Mesodermal cell (in vitro differentiated cells): ENCODE measurements around the gene ADRA1B.

Experiments
- H3K27ac ChIP-seq: 2 replicates; pipeline ENCODE4 v1.7.0; 2013; ENCODE audit warnings: mild to moderate bottlenecking, low read depth, low read length, moderate library complexity; ENCODE audit not compliant: severe bottlenecking
- H3K36me3 ChIP-seq: 2 replicates; pipeline ENCODE4 v1.7.1; 2013; ENCODE audit warnings: mild to moderate bottlenecking, low read length, moderate library complexity; ENCODE audit not compliant: control insufficient read depth, insufficient read depth
- H3K4me1 ChIP-seq: one replicate; pipeline ENCODE4 v1.7.1; 2013; ENCODE audit warnings: mild to moderate bottlenecking, low read length; ENCODE audit not compliant: insufficient read depth, control insufficient read depth, poor library complexity, severe bottlenecking
- H3K4me3 ChIP-seq: 2 replicates; pipeline ENCODE4 v1.7.0; 2013; ENCODE audit warnings: low read length, control low read depth, mild to moderate bottlenecking; ENCODE audit not compliant: insufficient read depth, poor library complexity, severe bottlenecking; ENCODE audit errors: extremely low read depth
- H3K9me3 ChIP-seq: 2 replicates; pipeline ENCODE4 v1.7.1; 2013; ENCODE audit warnings: mild to moderate bottlenecking, low read length, moderate library complexity; ENCODE audit not compliant: control insufficient read depth
- whole genome bisulfite sequencing, 2 experiments: methylation state at CpG; one replicate each; pipeline ENCODE4 v1.1.5; 2013; ENCODE audit warnings: missing lambda C conversion rate in 2 of 2; ENCODE audit not compliant: insufficient coverage in 2 of 2; 5-methylcytosine and 5-hydroxymethylcytosine counted together

Gene ADRA1B

GRCh38 chr5:160018945-160019625 lies 102.8 kb downstream of the ADRA1B start:
- no CpG with 5 or more reads among the region's 2 CpGs for WGBS, 2 experiments
- Histone ChIP-seq H3K4me3 (no peak overlapping the region), H3K9me3 (no peaks in the 10 kb centered on the region), H3K27ac (no peak overlapping the region), H3K36me3 (peaks cover 32% of the 10 kb centered on the region), H3K4me1 (no peaks in the 10 kb centered on the region)

- peaks cover 36% of the 10 kb centered on the region for H3K36me3 ChIP-seq
These were observed 104.0 kb downstream of the ADRA1B start for GRCh38 chr5:160020266-160020770.

GRCh38 chr5:160020964-160021363 lies 104.7 kb downstream of the ADRA1B start:
- H3K27ac ChIP-seq: no peak overlapping the region
- H3K9me3 ChIP-seq: no peaks in the 10 kb centered on the region
- H3K36me3 ChIP-seq: peaks cover 34% of the 10 kb centered on the region
- H3K4me1 ChIP-seq: no peaks in the 10 kb centered on the region
- H3K4me3 ChIP-seq: no peak overlapping the region
- 89 to 94% methylated on average over 4 of the region's 4 CpGs for WGBS, 2 experiments

More at GRCh38 chr5:160020266-160020770, 104.0 kb downstream of the ADRA1B start:
- Histone ChIP-seq H3K27ac (no peak overlapping the region), H3K4me3 (no peak overlapping the region), H3K4me1 (no peaks in the 10 kb centered on the region), H3K9me3 (no peaks in the 10 kb centered on the region)
- 94 to 98% methylated on average over 5 to 6 of the region's 7 CpGs for WGBS, 2 experiments

GRCh38 chr5:160021831-160022446 lies 105.7 kb downstream of the ADRA1B start:
- Histone ChIP-seq H3K27ac (no peak overlapping the region), H3K9me3 (no peaks in the 10 kb centered on the region), H3K4me1 (no peaks in the 10 kb centered on the region), H3K4me3 (no peak overlapping the region), H3K36me3 (peaks cover 35% of the 10 kb centered on the region)
- WGBS, 2 experiments: 100% methylated on average over 1 of the region's 3 CpGs; no CpG with 5 or more reads in 1 of the 2 experiments
